Activated T-cell treated with anti-CD3 and anti-CD28 coated beads, Interleukin-2, amount 50 U/mL, for 24 hours (primary cell): ENCODE results near the gene USP11.
A peak's percentile ranks its signal among the peaks of the same experiment; 100 is the strongest.

Experiments used
- DNase-seq: peaks from one replicate; pipeline ENCODE4 v3.0.0-alpha.2; 2020
- H3K27ac Mint-ChIP-seq: 2 replicates; pipeline ENCODE4 v1.8.0; 2020; ENCODE audit warnings: mild to moderate bottlenecking, mixed read lengths
- H3K27me3 Mint-ChIP-seq: 2 replicates; pipeline ENCODE4 v1.8.0; 2020; ENCODE audit warnings: mixed read lengths
- H3K36me3 Mint-ChIP-seq: 2 replicates; pipeline ENCODE4 v1.8.0; 2020; ENCODE audit warnings: low read depth, mixed read lengths
- H3K4me1 Mint-ChIP-seq: 2 replicates; pipeline ENCODE4 v1.8.0; 2020; ENCODE audit warnings: low read depth, mixed read lengths
- H3K4me3 Mint-ChIP-seq: 2 replicates; pipeline ENCODE4 v1.8.0; 2020; ENCODE audit warnings: mild to moderate bottlenecking, moderate library complexity, mixed read lengths
- H3K9me3 Mint-ChIP-seq: 2 replicates; pipeline ENCODE4 v1.8.0; 2020; ENCODE audit warnings: mixed read lengths

The USP11 gene

DNA sequence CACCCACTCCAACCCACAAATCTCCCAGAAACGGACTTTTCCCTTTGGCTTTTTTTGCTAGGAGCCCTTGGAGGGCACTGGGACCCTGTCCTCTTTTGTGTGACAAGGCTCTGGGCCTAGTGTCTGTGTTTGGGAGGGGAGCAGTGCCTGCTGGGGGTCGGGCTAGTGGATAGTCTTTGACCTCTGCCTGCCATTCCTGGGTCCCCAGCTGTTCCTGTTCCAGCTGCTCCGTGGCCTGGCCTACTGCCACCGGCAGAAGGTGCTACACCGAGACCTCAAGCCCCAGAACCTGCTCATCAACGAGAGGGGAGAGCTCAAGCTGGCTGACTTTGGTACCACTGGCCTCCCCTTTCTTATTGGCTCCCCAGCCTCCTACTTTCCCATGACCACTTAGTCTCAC, 6.7 kb upstream of the USP11 start:
- no peaks in the 10 kb centered on the region for H3K9me3 Mint-ChIP-seq
- no peak for DNase-seq
- peaks cover 92% of the 10 kb centered on the region for H3K36me3 Mint-ChIP-seq
- H3K27me3 Mint-ChIP-seq = peaks cover under 1% of the 10 kb centered on the region
- H3K27ac Mint-ChIP-seq = no peak overlapping the region
- H3K4me1 Mint-ChIP-seq = peaks cover 3% of the 10 kb centered on the region
- H3K4me3 Mint-ChIP-seq = no peak overlapping the region

DNA sequence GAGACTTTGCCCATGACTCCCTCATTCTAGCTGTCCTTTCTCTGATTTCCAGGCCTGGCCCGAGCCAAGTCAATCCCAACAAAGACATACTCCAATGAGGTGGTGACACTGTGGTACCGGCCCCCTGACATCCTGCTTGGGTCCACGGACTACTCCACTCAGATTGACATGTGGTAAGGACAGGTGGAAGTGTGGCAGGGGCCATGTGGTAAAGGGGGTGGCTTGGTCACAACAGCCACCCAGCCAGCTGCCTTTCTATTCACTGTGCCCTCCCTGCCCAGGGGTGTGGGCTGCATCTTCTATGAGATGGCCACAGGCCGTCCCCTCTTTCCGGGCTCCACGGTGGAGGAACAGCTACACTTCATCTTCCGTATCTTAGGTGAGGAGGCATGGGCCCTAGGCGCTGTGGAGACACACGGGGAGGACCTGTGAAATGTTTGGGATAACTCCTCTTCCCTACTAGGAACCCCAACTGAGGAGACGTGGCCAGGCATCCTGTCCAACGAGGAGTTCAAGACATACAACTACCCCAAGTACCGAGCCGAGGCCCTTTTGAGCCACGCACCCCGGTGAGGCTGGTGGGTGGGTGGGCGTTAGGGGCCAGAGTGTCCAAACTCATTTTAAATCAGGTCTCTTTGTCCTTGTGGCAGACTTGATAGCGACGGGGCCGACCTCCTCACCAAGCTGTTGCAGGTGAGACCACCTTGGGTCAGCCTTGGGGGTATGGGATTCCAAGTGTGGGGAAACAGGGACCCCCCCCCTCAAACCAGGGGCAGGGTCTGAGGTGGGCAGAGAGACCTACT, 6.1 kb upstream of the USP11 start:
- peaks cover 3% of the 10 kb centered on the region for H3K27me3 Mint-ChIP-seq
- peaks cover 3% of the 10 kb centered on the region for H3K4me1 Mint-ChIP-seq
- no peak for DNase-seq
- no peak overlapping the region for H3K27ac Mint-ChIP-seq
- H3K36me3 Mint-ChIP-seq = peaks cover 90% of the 10 kb centered on the region
- H3K4me3 Mint-ChIP-seq = no peak overlapping the region
- H3K9me3 Mint-ChIP-seq = no peaks in the 10 kb centered on the region

DNA sequence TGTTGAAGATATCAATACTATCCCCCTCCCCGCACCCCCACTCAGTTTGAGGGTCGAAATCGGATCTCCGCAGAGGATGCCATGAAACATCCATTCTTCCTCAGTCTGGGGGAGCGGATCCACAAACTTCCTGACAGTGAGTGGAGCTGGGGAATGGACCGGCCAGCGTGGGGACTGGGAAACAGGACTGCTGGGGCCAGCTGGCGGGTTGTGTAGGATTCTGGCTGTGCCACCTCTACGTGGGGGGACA, 5.5 kb upstream of the USP11 start:
- H3K27ac Mint-ChIP-seq = no peak overlapping the region
- DNase-seq = no peak
- H3K4me3 Mint-ChIP-seq = no peak overlapping the region
- H3K9me3 Mint-ChIP-seq = no peaks in the 10 kb centered on the region
- peaks cover 3% of the 10 kb centered on the region for H3K27me3 Mint-ChIP-seq
- no peaks in the 10 kb centered on the region for H3K4me1 Mint-ChIP-seq
- peaks cover 86% of the 10 kb centered on the region for H3K36me3 Mint-ChIP-seq

DNA sequence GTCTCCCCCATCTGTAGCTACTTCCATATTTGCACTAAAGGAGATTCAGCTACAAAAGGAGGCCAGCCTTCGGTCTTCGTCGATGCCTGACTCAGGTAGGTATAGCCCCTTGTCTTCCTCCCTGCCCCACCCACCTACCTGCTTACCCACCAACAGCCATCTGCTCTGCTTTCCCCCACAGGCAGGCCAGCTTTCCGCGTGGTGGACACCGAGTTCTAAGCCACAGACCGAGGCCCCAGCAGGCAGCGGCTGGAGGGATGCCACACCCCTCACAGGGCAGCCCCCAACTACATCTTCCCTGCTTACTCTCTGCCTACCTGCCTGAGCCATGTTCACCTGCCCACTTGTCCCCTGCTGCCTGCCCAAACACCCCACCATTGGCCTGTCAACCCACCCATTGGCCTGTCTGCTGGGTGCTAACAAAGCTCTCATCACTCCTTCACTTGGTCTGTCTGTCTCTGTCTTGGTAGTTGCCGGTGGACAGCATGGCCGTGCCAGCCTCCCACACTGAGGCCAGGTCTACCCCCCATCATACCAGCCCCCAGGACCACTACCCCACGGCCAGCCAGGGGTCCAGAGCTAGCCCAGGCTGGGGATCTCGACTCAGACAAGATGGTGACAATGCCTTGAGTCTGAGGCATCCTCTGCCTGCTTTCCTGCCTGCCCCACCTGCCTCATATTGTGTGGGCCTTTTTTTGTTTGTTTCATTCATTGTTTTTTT, 4.1 kb upstream of the USP11 start:
- peak; percentile 20 for DNase-seq
- no peaks in the 10 kb centered on the region for H3K9me3 Mint-ChIP-seq
- no peak overlapping the region for H3K4me3 Mint-ChIP-seq
- H3K27me3 Mint-ChIP-seq = peaks cover 8% of the 10 kb centered on the region
- peaks cover 9% of the 10 kb centered on the region for H3K4me1 Mint-ChIP-seq
- H3K36me3 Mint-ChIP-seq = peaks cover 78% of the 10 kb centered on the region
- H3K27ac Mint-ChIP-seq = no peak overlapping the region

DNA sequence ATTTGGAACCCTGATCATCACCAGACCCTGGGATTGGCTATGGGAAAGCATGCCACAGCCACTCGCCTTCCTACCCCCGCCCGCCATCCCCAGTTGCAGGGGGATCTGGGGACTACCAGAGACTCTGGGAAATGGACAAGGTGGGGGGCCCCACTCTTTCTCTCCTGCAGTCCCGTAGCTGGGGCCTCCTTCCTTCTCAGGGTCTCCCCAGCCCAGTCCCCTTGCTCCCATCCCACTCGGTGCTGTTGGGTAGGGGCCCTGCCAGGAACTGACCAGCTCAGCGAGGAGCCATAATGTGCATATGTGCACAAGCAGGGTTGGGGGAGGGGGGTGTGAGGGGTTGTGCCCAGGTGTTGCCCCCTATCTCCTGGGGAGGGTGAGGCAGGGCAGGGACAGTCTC, 3.4 kb upstream of the USP11 start:
- Mint-ChIP-seq H3K9me3 (no peaks in the 10 kb centered on the region), H3K36me3 (peaks cover 73% of the 10 kb centered on the region), H3K4me3 (no peak overlapping the region), H3K4me1 (peaks cover 9% of the 10 kb centered on the region), H3K27ac (no peak overlapping the region), H3K27me3 (peaks cover 8% of the 10 kb centered on the region)
- peak; percentile 22 for DNase-seq

DNA sequence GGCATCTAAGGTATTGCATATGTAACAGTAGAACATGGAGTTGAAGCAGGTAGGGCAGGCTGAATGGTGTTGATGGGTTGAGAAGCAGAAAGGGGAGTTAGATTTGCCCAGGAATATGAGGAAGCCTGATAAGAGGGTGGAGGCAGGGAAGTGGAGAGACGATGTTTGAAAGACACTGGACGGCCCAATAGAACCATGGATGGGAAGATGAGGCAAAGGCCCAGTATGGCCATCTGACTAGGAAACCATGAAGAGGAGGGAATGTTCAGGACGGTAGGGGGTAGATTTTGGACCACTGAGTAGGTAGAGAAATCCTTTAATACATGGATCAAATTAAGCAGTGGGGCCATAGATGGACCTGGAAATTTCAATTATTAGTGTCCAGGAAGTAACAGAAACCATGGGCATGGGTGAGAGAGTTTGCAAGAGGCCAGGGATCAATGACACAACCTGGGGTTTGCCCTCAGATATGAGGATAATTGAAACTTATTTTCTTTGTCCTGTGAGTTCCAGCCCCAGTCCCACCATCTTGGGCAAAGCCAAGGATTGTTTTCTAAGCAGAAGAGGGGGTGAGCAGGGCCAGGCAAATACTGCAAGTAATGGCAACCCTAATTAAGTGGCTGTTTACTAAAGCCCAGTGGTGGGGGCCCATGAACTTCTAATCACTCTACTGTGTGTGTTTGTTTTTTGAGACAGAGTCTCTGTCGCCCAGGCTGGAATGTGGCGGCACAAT, 2.5 kb upstream of the USP11 start:
- peak; percentile 18 for DNase-seq
- Mint-ChIP-seq H3K27ac (no peak overlapping the region), H3K27me3 (peaks cover 8% of the 10 kb centered on the region)

DNA sequence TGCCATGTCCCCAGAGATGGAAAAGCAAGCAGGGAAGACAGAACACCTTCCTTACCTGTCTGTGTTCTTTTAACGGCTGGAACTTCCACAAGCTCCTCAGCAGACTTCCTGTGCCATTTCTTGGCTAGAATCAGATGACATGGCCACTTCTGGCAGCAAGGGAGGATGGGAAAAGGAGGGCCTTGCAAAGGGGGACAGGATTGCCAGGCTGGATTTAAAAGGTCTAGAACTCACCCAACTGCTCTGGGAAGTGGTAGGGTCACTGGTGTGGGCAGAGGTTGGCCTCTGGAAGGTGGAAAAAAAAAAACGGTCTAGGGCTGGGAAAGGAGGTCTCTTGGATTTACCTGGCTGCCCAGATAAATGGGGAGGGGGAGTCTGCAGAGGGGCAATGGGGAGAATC, 1.6 kb upstream of the USP11 start:
- Mint-ChIP-seq H3K4me3 (no peak overlapping the region), H3K9me3 (no peaks in the 10 kb centered on the region)

More for the DNA sequence above, 2.5 kb upstream of the USP11 start:
- Mint-ChIP-seq H3K36me3 (peaks cover 64% of the 10 kb centered on the region), H3K9me3 (no peaks in the 10 kb centered on the region), H3K4me1 (peaks cover 11% of the 10 kb centered on the region), H3K4me3 (no peak overlapping the region)

DNA sequence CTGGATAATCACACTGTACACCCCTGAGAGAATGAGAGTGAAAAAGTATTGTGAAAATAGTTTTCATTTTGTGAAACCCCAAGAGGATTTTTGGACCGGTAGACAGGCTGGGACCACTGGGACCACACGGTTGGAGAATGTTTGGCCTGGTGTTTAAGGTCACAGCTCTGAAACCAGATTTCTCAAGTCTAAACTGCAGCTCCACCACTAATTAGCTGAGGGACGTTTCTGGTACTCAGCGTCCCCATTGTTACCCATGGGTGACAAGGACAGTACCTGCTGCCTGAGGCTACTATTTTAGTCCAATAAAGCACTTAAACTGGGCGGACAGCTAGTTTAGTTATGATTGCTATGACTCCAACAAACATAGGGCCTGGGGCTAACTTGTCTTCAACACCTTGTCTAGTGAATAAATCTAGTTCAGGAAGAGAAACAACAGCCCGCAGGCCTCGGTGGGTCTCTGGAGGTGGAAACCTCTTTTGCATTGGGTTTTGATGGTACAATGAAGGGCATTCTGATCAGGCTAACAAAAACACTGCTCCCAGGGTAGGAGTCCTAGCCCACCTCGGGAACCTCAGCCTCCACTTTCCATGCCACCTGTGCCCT, 509 bp upstream of the USP11 start:
- Mint-ChIP-seq H3K27me3 (peaks cover 21% of the 10 kb centered on the region), H3K4me1 (peaks cover 31% of the 10 kb centered on the region), H3K4me3 (peak overlapping the region; percentile 82), H3K36me3 (peaks cover 44% of the 10 kb centered on the region), H3K9me3 (no peaks in the 10 kb centered on the region), H3K27ac (peak overlapping the region; percentile 92)
- DNase-seq = no peak

More for the DNA sequence above, 1.6 kb upstream of the USP11 start:
- peaks cover 11% of the 10 kb centered on the region for H3K27me3 Mint-ChIP-seq
- peaks cover 20% of the 10 kb centered on the region for H3K4me1 Mint-ChIP-seq
- H3K27ac Mint-ChIP-seq = no peak overlapping the region
- peak; percentile 17 for DNase-seq
- H3K36me3 Mint-ChIP-seq = peaks cover 56% of the 10 kb centered on the region

DNA sequence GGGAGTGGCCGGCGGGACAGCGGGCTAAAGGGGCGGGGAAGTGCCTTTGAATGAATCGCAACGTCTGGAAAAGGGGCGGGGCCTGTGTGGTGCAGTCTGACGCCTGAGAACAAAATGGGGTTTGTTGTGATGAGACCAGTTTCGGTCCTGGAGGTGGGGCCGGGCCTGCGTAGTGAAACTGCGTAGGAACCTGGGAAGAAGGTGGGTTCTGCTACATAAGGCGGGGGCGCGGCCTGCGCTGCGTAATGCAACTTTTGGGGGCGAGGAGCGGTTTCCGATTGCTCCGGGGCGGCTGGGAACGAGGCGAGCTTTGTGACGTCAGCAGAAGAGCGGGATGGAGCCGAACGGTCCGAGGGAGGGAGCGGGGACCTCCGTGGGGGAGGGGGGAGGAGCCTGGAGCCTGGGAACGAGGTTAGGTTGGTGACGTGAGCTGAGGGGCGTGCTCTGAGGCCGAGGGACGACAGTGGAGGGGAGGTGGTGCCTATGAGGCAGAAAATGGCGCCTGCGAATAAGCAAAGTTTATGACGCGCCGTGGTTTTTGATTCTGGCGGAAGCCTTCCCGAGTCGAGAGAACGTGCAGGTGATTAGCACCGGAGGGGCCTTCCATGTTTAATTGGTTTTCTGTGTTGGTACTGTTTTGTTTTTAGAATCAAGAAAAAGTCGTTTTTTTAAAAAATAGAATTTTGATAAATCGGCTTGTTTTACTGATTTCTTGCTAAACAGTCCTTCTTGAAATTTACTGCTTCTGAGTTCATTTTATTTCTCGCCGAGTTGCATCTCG, 714 bp downstream of the USP11 start:
- H3K36me3 Mint-ChIP-seq = peaks cover 33% of the 10 kb centered on the region
- peaks cover 21% of the 10 kb centered on the region for H3K27me3 Mint-ChIP-seq
- no peaks in the 10 kb centered on the region for H3K9me3 Mint-ChIP-seq
- H3K4me3 Mint-ChIP-seq = peak overlapping the region; percentile 82
- peak overlapping the region; percentile 92 for H3K27ac Mint-ChIP-seq
- peak; percentile 93 for DNase-seq
- peaks cover 32% of the 10 kb centered on the region for H3K4me1 Mint-ChIP-seq

DNA sequence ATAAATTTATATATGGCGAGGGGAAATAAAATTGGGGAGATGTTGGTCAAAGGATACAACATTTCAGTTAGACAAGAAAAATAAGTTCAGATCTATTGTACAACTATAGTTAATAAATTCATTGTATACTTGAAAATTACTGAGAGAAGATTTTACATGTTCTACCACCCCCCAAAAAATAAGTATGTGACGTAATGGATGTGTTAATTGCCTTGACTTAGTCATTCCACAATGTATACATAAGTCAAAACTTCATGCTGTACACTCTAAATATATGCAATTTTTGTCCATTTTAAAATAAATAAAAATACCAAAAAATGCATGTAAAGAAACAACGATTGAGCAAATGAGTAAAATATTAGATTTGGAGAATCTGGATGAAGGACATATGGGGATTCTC, 1.8 kb downstream of the USP11 start:
- Mint-ChIP-seq H3K27ac (peak overlapping the region; percentile 71), H3K27me3 (peaks cover 29% of the 10 kb centered on the region)

DNA sequence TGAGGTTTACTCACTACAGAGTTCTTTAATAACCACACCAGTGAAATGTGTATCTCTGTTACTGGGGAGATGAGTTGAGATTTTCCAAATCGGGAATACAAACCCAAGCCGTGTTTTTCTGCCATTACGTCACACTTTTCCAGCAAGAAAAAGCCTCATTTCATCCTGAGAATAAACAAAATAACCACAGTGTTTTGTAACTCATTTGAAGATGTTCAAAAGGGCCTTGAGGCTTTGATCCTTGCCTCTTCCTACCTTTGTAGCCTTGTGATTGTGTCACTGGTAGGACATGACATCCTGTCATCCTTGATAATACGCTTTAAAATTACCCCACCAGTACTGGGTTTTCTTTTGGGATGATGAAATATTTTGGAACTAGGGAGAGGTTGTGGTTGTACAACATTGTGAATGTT, 2.9 kb downstream of the USP11 start:
- Mint-ChIP-seq H3K9me3 (no peaks in the 10 kb centered on the region), H3K36me3 (peaks cover 22% of the 10 kb centered on the region), H3K4me1 (peaks cover 32% of the 10 kb centered on the region), H3K4me3 (peak overlapping the region; percentile 1), H3K27me3 (peaks cover 33% of the 10 kb centered on the region), H3K27ac (peak overlapping the region; percentile 8)
- DNase-seq = no peak

More for the DNA sequence above, 1.8 kb downstream of the USP11 start:
- H3K36me3 Mint-ChIP-seq = peaks cover 24% of the 10 kb centered on the region
- peak overlapping the region; percentile 82 for H3K4me3 Mint-ChIP-seq
- no peak for DNase-seq
- peaks cover 32% of the 10 kb centered on the region for H3K4me1 Mint-ChIP-seq
- no peaks in the 10 kb centered on the region for H3K9me3 Mint-ChIP-seq

DNA sequence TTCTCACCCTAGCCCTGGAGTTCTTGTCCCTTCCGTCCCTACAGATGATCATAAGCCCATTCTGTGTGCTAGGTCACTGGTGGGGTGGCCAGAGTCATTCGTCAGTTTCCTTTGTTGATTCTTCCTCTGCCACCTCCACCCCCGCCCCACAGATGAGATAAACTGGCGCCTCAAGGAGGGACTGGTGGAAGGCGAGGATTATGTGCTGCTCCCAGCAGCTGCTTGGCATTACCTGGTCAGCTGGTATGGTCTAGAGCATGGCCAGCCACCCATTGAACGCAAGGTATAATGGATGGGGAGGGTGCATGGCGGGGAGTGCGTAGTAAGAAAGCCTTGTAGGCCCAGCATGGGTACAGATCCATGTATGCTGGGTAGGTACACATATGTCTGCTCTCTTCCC, 6.4 kb downstream of the USP11 start:
- H3K4me3 Mint-ChIP-seq = no peak overlapping the region
- no peaks in the 10 kb centered on the region for H3K9me3 Mint-ChIP-seq
- H3K27me3 Mint-ChIP-seq = peaks cover 39% of the 10 kb centered on the region
- H3K4me1 Mint-ChIP-seq = peaks cover 23% of the 10 kb centered on the region
- no peak for DNase-seq
- peaks cover 34% of the 10 kb centered on the region for H3K36me3 Mint-ChIP-seq
- H3K27ac Mint-ChIP-seq = peak overlapping the region; percentile 26

DNA sequence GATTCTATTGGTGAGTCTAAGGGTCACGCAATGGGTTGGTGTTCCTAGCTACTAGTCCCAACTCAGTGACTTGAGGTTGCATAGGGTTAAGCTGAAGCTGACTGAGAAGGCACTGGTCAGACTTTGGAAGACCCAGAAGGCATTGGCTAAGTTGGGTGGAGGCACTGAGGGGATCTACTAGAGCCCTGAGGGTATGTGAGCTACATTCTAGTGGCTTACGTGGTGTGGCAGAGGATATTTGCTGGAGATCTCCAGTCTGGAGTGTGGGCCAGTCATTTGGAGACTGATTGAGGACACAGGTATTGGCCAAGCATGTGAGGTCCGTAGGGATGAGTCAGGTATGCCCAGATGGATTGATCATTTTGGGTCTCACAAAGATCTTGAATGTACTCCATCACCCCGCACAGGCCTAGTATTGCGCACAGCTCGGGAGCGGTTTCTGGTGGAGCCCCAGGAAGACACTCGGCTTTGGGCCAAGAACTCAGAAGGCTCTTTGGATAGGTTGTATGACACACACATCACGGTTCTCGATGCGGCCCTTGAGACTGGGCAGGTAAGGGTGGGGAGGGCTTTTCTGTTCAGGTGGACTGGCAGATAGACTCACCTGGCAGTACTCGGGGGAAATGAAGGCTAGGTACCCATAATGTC, 7.2 kb downstream of the USP11 start:
- no peak for DNase-seq
- H3K4me3 Mint-ChIP-seq = no peak overlapping the region
- H3K4me1 Mint-ChIP-seq = peaks cover 23% of the 10 kb centered on the region
- H3K9me3 Mint-ChIP-seq = no peaks in the 10 kb centered on the region
- H3K36me3 Mint-ChIP-seq = peaks cover 40% of the 10 kb centered on the region
- H3K27me3 Mint-ChIP-seq = peaks cover 42% of the 10 kb centered on the region
- no peak overlapping the region for H3K27ac Mint-ChIP-seq
